HG03060 (cell line): Measurements from ENCODE around the gene MRPL50.

Experiments used
- ATAC-seq: cut with Tn5 transposase; IDR thresholded peaks from one replicate; pipeline ENCODE4 v1.9.1; 2021; ENCODE audit warnings: low read depth, moderate number of reproducible peaks; ENCODE audit not compliant: unreplicated experiment

MRPL50 gene

DNA sequence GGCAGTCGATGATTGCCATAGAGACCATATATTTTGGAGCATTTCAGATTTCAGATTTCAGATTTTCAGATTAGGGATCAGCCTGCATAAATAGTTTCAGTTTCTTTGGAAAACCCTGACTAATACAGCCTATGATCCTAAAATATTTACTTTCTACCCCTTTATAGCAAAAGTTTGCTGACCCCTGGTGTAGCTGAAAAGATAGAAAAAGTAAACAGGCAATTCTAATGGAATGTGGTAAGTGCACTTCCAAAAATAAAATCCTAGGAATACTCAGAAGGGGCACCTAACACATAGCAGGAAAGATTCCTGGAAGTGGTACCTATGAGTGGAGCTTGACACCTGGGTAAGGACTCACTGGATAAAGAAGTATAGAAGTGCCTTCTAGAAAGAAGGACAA lies 48.1 kb downstream of the MRPL50 start:
- ATAC-seq: no peak

GRCh38 chr9:101342595-101342994 lies 55.8 kb downstream of the MRPL50 start:
- ATAC-seq: no peak

- ATAC-seq: no peak
Observed at GRCh38 chr9:101341958-101342357, 56.5 kb downstream of the MRPL50 start.
